HG03439 (cell line): ENCODE results near the gene ASB16.

Experiments
- ATAC-seq: cut with Tn5 transposase; IDR thresholded peaks from one replicate; pipeline ENCODE4 v1.9.1; 2021; ENCODE audit warnings: mild to moderate bottlenecking, moderate library complexity; ENCODE audit not compliant: unreplicated experiment

Gene ASB16

DNA sequence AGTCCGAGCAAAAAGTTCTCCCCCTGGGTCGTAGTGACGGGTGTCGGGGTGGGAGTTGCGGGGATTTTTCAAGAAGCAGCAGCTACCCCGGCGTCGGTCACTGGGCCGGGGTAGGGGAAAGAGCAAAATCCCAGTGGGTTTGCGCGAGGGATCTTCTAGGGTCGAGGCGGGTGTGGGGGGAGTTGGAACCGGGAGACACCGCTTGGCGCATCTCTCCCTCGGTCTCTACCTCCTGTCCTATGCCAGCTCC, 51.3 kb downstream of the ASB16 start:
- no peak for ATAC-seq

DNA sequence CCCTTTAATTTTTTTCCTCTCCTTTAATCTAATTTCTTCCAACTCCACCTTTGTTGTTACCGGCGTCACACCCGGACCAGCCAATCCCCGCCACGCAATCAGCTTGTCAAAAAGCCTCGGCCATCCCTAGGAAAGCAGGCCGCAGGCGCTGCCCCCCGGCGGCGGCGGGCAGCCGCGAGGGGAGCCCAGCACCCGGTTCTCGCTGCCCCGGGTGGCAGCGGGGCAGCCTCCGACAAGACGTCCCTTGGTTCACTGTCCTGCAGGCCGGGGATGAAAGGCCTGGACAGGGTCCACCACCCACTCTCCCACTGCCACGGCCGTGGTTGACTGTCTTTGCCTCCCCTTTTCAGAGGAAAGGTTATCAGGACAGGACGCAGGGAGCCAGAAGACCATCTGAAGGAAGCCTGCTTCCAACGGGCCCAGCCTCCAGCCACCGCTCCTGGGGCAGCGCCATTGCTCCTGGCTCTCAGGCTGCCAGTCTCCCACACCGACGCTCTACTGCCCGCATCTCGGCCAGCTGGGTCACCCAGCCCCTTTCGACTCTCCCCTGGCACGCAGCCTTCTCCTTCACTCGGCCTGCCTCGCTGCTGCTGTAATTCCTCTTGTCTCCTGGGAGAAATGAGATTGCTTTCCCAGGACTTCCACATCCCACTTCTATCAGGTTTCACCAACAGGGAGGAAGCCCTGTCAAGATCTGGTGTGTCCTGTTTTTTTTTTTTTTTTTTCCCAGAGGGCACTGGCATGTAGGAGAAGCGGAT, 51.8 kb downstream of the ASB16 start:
- no peak for ATAC-seq

DNA sequence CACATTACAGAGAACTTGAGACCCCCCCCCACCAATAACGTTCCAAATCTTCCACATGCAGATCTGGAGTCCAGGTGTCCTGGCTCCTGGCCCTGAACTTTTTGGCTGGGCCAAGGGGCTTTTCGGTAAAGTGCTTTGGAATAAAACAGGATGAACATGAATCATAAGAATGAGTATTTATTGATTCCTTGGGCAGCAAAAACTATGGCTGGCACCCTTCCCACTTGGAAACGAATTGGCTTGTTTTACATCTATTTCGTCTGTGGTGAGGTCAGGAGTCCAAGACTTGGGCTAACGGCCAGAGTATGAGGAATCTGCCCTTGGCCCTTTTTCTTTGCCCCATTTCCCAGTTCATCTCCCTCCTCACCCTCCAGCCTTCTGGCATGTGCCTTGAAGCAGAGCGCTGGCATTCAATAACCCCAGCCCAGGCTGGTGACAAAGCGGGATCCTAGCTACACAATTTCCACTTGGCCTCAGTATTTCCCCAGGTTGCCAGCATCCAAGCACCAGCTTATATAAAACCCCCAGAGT, 53.1 kb downstream of the ASB16 start:
- ATAC-seq: no peak
